GM21526 (cell line): Measurements from ENCODE around the gene MCCC1.

ENCODE experiments used
- ATAC-seq: cut with Tn5 transposase; IDR thresholded peaks from one replicate; pipeline ENCODE4 v1.9.1; 2021; ENCODE audit warnings: moderate library complexity; ENCODE audit not compliant: unreplicated experiment, low FRiP score

The MCCC1 gene

GRCh38 chr3:183058351-183058750, 40.9 kb downstream of the MCCC1 start:
- no peak for ATAC-seq

DNA sequence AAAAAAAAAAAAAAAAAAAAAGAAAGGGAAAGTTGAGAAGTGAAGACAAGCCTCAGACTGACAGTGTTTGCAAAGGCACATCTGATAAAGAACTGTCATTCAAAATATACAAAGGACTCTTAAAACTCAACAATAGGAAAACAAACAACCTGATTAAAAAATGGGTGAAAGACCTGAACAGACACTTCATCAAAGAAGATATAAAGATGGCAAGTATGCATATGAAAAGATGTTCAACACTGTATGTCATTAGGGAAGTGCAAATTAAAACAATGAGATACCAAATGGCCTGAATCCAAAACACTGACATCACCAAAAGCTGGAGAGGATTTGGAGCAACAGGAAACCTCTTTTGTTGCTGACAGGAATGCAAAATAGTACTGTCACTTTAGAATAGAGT, 48.6 kb downstream of the MCCC1 start:
- no peak for ATAC-seq

DNA sequence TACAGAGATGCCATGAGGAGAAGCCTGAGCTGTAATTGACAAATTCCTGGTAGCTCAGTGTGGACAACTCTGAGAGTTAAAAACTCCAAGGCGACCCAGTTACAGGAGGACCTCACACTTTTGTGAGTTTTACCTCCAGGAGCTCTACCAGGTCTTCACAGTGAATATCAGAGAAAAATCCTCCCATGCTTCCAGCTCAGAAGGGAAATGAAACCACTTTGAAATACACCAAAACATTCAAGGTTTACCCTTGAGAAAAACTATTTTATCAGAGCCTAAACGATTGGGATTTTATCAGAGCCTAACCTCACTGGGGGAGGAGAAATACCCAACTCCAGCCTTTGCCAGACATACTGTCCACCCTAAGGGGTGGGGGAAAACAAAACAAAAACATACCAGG, 52.4 kb downstream of the MCCC1 start:
- ATAC-seq, result no peak

GRCh38 chr3:183044547-183045229, 54.6 kb downstream of the MCCC1 start:
- ATAC-seq, result peak; percentile 97

DNA sequence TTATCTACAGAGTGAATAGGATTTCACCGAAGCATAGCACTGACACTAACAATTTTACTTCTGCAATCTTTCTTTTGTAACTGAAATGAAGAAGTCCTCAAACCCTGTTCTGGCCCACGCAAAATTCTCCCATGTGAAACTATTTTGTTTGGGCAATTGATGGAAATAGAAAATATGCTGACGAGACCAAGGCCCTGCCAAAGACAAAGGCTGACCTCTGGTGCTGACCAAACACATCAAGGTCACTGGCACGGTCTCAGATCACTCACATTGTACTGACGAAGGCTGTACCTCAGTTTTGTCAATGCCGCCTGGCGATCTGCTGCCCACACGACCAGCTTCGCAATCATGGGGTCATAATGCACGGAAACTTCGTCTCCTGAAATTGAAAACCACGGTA, 60.5 kb downstream of the MCCC1 start:
- ATAC-seq, result no peak

GRCh38 chr3:183038221-183038620, 61.1 kb downstream of the MCCC1 start:
- no peak for ATAC-seq

- no peak for ATAC-seq
Measured at GRCh38 chr3:183033746-183034145, 65.5 kb downstream of the MCCC1 start.

- no peak for ATAC-seq
Measured at GRCh38 chr3:183032880-183033555, 66.3 kb downstream of the MCCC1 start.

GRCh38 chr3:183031826-183032225, 67.5 kb downstream of the MCCC1 start:
- no peak for ATAC-seq

GRCh38 chr3:183028416-183028815, 70.9 kb downstream of the MCCC1 start:
- ATAC-seq, result no peak

DNA sequence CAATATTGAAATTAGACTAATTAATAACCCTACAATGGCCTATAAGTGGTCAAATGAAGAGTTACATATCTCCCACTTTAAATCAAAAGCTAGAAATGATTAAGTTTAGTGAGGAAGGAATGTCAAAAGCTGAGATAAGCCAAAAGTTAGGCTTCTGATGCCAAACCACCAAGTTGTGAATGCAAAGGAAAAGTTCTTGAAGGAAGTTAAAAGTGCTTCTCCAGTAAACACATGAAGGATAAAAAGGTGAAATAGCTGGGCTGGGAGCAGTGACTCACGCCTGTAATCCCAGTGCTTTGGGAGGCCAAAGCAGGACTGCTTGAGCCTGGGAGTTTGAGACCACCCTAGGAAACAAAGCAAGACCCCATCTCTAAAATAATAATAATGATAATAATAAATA, 72.0 kb downstream of the MCCC1 start:
- ATAC-seq, result no peak

DNA sequence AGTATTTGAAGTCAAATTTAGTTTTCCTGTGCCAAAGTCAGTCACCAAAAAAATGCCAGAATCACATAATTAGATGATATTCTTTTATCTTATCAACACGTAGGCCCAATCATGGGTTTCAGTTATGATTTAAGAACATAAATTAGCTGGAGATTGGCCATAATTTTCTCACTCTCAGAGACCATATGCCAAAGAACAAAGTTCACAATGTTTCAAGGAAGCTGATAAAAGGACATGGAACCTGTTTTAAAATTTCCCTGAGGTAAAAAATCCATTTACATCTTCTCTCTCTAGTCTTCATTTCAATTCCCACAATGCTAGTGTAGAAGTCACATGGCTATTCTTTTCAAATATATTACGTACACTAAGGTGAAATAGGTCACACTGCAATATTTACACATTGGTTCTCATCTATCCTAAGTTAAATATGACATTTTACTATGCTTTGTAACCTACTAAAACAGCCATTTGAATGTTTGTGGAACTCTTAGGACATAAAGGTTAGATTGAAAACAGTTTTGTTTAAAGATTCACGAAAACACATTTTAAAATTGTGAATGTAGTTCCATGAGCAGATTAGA, 76.3 kb downstream of the MCCC1 start:
- no peak for ATAC-seq

GRCh38 chr3:183018421-183019192, 80.7 kb downstream of the MCCC1 start:
- no peak for ATAC-seq

DNA sequence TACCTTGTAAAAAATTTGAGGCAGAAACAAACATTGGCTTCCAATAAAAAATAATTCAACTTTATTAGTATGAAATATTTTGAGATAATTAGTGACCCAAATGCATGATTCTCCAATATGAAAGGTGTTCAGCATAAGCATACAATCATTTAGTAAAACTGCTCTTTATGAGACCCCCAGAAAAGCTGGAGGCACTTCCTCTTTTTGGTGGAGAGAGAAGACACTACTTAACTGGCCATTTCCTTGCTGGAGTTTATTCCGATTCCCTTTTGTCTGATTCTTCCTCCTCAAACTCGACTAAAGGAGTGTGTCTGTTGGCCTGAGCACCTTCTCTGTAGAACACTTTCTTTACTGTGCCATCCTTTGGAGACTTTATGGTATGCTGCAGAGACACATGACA, 84.1 kb downstream of the MCCC1 start:
- ATAC-seq, result no peak

GRCh38 chr3:183013856-183014255, 85.4 kb downstream of the MCCC1 start:
- no peak for ATAC-seq

DNA sequence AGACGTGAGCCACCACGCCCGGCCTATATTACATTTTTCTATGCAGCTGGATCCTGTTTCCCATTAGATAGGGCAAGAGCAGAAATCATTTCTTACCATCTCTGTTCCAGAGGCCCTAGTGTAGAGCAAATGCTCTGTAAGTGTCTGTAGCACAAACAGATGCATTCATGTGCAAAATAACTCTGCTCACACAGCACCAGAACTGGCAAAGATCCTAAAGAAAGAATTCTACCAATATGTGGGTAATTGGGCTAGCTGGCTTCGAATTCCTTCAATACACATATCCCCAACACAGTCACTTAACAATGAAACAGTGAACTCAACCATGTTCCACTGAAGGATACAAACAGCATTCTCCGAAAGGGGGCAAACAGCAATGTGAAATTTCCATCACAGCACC, 86.2 kb downstream of the MCCC1 start:
- no peak for ATAC-seq

DNA sequence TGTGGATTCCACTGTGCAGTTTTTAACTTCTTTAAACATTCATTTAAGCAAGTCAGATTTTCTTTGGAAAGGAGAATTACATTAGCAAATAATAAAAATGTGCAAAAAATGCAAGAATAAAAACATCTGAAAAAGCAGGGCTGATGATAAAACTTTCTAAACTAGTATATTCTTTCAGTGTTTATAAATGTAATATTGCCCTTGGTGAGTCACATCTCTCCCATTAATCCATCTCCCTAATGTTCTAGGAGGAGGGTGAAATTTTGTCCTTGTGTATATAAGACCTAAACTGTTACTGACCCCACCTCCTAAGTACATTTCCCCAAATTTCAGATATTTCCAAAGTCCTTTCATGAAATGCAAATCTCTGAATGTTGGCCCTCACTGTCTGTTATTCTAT, 90.5 kb downstream of the MCCC1 start:
- no peak for ATAC-seq

DNA sequence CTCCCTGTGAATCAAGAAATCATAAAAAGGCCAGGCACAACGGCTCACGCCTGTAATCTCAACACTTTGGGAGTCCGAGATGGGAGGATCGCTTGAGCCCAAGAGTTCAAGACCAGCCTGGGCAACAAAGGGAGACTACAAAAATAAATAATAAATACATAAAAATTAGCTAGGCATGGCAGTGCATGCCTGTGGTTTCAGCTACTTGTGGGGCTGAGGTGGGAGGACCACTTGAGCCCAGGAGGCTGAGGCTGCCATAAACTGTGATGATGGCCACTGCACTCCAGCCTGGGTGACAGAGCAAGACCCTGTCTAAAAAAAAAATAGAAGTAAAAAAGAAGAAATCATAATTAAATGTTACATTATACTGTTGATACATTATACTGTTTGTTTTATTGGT, 91.0 kb downstream of the MCCC1 start:
- ATAC-seq, result no peak

DNA sequence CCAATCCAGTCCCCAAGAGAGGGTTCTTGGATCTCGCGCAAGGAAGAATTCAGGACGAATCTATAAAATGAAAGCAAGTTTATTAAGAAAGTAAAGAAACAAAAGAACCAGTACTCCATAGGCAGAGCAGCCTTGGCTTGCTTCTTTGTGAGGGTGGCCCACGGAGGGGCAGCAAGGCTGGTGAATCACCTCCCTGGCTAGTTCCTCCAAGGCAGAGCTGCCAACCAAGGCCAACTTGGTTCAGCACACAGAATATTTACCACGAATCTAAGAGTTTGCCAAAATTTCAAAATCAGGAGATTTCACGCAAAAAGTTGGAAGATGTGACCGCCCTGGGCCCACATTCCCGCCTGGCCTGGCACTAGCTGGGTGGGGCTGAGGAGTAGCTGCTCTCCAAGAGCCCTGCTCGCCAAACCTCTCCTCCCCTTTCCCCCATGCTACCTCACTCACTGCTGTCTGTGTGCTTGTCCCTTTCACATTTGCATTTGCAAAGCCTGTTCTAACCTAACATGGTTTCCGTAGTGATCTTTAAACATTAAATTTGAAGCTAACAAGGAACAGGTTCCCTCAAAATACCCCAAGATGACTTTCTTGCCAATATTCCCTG, 92.8 kb downstream of the MCCC1 start:
- no peak for ATAC-seq

- ATAC-seq, result no peak
Measured at GRCh38 chr3:182999767-183000166, 99.5 kb downstream of the MCCC1 start.
